HG02623 (cell line): Measurements from ENCODE around the gene FRG1.
"Not testable (repeated sequence)": the region's sequence is repeated elsewhere in the genome, so short reads cannot be mapped to it uniquely, and the experiment has no call there.

Experiments used
- ATAC-seq: cut with Tn5 transposase; IDR thresholded peaks from one replicate; pipeline ENCODE4 v1.9.1; 2021; ENCODE audit warnings: moderate library complexity; ENCODE audit not compliant: unreplicated experiment

FRG1 gene

GRCh38 chr4:189940178-189941004, at the start of gene FRG1:
FRG1 (plus strand) TSS chr4:189940872; CDS start chr4:189941010, 138 bp downstream.
- peak; percentile 99 for ATAC-seq

- ATAC-seq: no peak
Measured at GRCh38 chr4:189897667-189898066, 43.0 kb upstream of the FRG1 start.

GRCh38 chr4:189899481-189900015, 41.1 kb upstream of the FRG1 start:
- ATAC-seq: not testable (repeated sequence)

GRCh38 chr4:189904420-189905027, 36.1 kb upstream of the FRG1 start:
- ATAC-seq: peak; percentile 83

- ATAC-seq: no peak
Measured at GRCh38 chr4:189912170-189912569, 28.5 kb upstream of the FRG1 start.

GRCh38 chr4:189917161-189917891, 23.3 kb upstream of the FRG1 start:
- ATAC-seq: no peak

- no peak for ATAC-seq
Measured at GRCh38 chr4:189921058-189921457, 19.6 kb upstream of the FRG1 start.

- not testable (repeated sequence) for ATAC-seq
Measured at GRCh38 chr4:189926742-189927141, 13.9 kb upstream of the FRG1 start.

GRCh38 chr4:189941005-189941450, 356 bp downstream of the FRG1 start:
- no peak for ATAC-seq

GRCh38 chr4:189942412-189942811, 1.7 kb downstream of the FRG1 start:
- ATAC-seq: not testable (repeated sequence)

GRCh38 chr4:189944077-189944476, 3.4 kb downstream of the FRG1 start:
- ATAC-seq: not testable (repeated sequence)

GRCh38 chr4:189946906-189947305, 6.2 kb downstream of the FRG1 start:
- not testable (repeated sequence) for ATAC-seq

- ATAC-seq: not testable (repeated sequence)
Measured at GRCh38 chr4:189948486-189948885, 7.8 kb downstream of the FRG1 start.

- not testable (repeated sequence) for ATAC-seq
Measured at GRCh38 chr4:189969291-189969690, 28.6 kb downstream of the FRG1 start.

- ATAC-seq: no peak
Measured at GRCh38 chr4:189973646-189974045, 33.0 kb downstream of the FRG1 start.

- no peak for ATAC-seq
Measured at GRCh38 chr4:189974056-189974455, 33.4 kb downstream of the FRG1 start.

GRCh38 chr4:189979196-189980047, 38.8 kb downstream of the FRG1 start:
- no peak for ATAC-seq

GRCh38 chr4:189980292-189980691, 39.6 kb downstream of the FRG1 start:
- ATAC-seq: not testable (repeated sequence)

- ATAC-seq: no peak
Measured at GRCh38 chr4:189981970-189982369, 41.3 kb downstream of the FRG1 start.

GRCh38 chr4:189983916-189984526, 43.3 kb downstream of the FRG1 start:
- ATAC-seq: not testable (repeated sequence)
